Trophoblast cell (in vitro differentiated cells and primary cell): ENCODE measurements around the gene ANO10.

Experiments used
- DNase-seq, 2 donors: peaks; one replicate each; pipeline ENCODE4 v3.0.0-alpha.2; 2016
- H2AFZ ChIP-seq: 2 replicates; pipeline ENCODE4 v1.6.1; 2013; ENCODE audit warnings: low read length, moderate library complexity, mild to moderate bottlenecking; ENCODE audit not compliant: insufficient read depth, poor library complexity
- H2AK5ac ChIP-seq: 2 replicates; pipeline ENCODE4 v1.6.1; 2013; ENCODE audit warnings: mild to moderate bottlenecking, low read length
- H2BK120ac ChIP-seq: 2 replicates; pipeline ENCODE4 v1.6.1; 2013; ENCODE audit warnings: low read length, mild to moderate bottlenecking, moderate library complexity; ENCODE audit not compliant: insufficient read depth, poor library complexity
- H2BK12ac ChIP-seq: 2 replicates; pipeline ENCODE4 v1.6.1; 2013; ENCODE audit warnings: mild to moderate bottlenecking, low read length, moderate library complexity
- H2BK5ac ChIP-seq: 2 replicates; pipeline ENCODE4 v1.6.1; 2013; ENCODE audit warnings: low read length, low read depth, moderate library complexity, mild to moderate bottlenecking; ENCODE audit not compliant: poor library complexity
- H3K14ac ChIP-seq: 2 replicates; pipeline ENCODE4 v1.6.1; 2013; ENCODE audit warnings: mild to moderate bottlenecking, low read length
- H3K18ac ChIP-seq: 2 replicates; pipeline ENCODE4 v1.6.1; 2013; ENCODE audit warnings: mild to moderate bottlenecking, low read length
- H3K23ac ChIP-seq: 2 replicates; pipeline ENCODE4 v1.6.1; 2013; ENCODE audit warnings: low read length
- H3K27ac ChIP-seq: 2 replicates; pipeline ENCODE4 v1.5.1; 2013; ENCODE audit warnings: low read depth, mild to moderate bottlenecking, inconsistent platforms, low read length, moderate library complexity
- H3K27me3 ChIP-seq: 2 replicates; pipeline ENCODE4 v1.6.1; 2013; ENCODE audit warnings: inconsistent platforms, mild to moderate bottlenecking, low read length, moderate library complexity; ENCODE audit not compliant: insufficient read depth
- H3K36me3 ChIP-seq, 2 experiments: 1 replicate in 1 of 2; 2 replicates in 1 of 2; pipeline ENCODE4 v1.6.1; 2013; ENCODE audit warnings: low read length in 2 of 2, mild to moderate bottlenecking in 2 of 2, moderate library complexity in 1 of 2; ENCODE audit not compliant: insufficient read depth in 2 of 2, control insufficient read depth in 1 of 2
- H3K4ac ChIP-seq: 2 replicates; pipeline ENCODE4 v1.6.1; 2013; ENCODE audit warnings: low read depth, mild to moderate bottlenecking, low read length, moderate library complexity
- H3K4me1 ChIP-seq, 2 experiments: 1 replicate in 1 of 2; 2 replicates in 1 of 2; pipeline ENCODE4 v1.6.1; 2013; ENCODE audit warnings: low read length in 2 of 2, mild to moderate bottlenecking in 2 of 2, moderate library complexity in 1 of 2; ENCODE audit not compliant: insufficient read depth in 2 of 2, control insufficient read depth in 1 of 2
- H3K4me2 ChIP-seq: 2 replicates; pipeline ENCODE4 v1.6.1; 2013; ENCODE audit warnings: inconsistent platforms, mild to moderate bottlenecking, low read length, moderate library complexity
- H3K4me3 ChIP-seq: 2 replicates; pipeline ENCODE4 v1.5.1; 2013; ENCODE audit warnings: mild to moderate bottlenecking, low read depth, low read length, inconsistent platforms
- H3K79me1 ChIP-seq: one replicate; pipeline ENCODE4 v1.6.1; 2013; ENCODE audit warnings: low read length
- H3K79me2 ChIP-seq: 2 replicates; pipeline ENCODE4 v1.6.1; 2013; ENCODE audit warnings: low read length, mild to moderate bottlenecking; ENCODE audit not compliant: control insufficient read depth, insufficient read depth, poor library complexity
- H3K9ac ChIP-seq: 2 replicates; pipeline ENCODE4 v1.6.1; 2013; ENCODE audit warnings: mild to moderate bottlenecking, low read length
- H3K9me3 ChIP-seq: 2 replicates; pipeline ENCODE4 v1.6.1; 2013; ENCODE audit warnings: low read depth, mild to moderate bottlenecking, control low read depth, inconsistent platforms, low read length; ENCODE audit not compliant: insufficient read depth
- H4K12ac ChIP-seq: 2 replicates; pipeline ENCODE4 v1.6.1; 2013; ENCODE audit warnings: low read depth, mild to moderate bottlenecking, low read length, moderate library complexity
- H4K8ac ChIP-seq: 2 replicates; pipeline ENCODE4 v1.6.1; 2013; ENCODE audit warnings: low read depth, mild to moderate bottlenecking, low read length, moderate library complexity
- H4K91ac ChIP-seq: one replicate; pipeline ENCODE4 v1.6.1; 2013; ENCODE audit warnings: low read depth, mild to moderate bottlenecking, low read length, moderate library complexity
- WGBS: extraction: QIAGEN DNeasy Blood & Tissue Kit; methylation state at CpG from one replicate; pipeline ENCODE4 v1.1.7; 2013; ENCODE audit warnings: missing lambda C conversion rate; ENCODE audit not compliant: insufficient read length, insufficient coverage; ENCODE audit errors: extremely low coverage; 5-methylcytosine and 5-hydroxymethylcytosine counted together

ANO10 gene

DNA sequence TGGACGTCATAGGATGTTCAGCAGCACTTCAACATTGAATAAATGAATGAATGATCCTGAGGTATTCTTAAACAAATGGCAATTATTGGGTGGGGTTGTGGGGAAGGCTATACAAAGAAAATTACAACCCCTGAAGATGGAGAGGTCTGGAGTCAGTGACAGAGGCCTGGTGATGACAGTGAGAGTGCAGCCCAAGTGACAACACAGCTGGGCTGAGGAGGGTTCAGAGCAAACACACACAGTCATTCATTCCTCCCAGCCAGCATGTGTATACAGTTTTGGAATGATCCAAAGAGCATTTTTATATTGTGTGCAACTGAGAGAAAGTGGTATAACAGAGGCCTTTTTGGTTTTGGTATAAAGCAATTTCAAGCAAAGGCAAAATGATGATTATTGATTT is 148.1 kb downstream of the ANO10 start:
- Histone ChIP-seq H3K9me3 (no peaks in the 10 kb centered on the region), H2AFZ (no peak overlapping the region), H3K4me3 (no peak overlapping the region), H4K12ac (no peak overlapping the region), H4K91ac (no peak overlapping the region), H3K9ac (no peak overlapping the region), H3K4ac (no peak overlapping the region), H3K27me3 (no peaks in the 10 kb centered on the region), H2BK5ac (no peak overlapping the region), H4K8ac (no peak overlapping the region), H3K4me1 (peaks cover 2 to 11% of the 10 kb centered on the region in 2 experiments), H3K79me1 (no peaks in the 10 kb centered on the region), H2BK120ac (no peak overlapping the region), H3K27ac (no peak overlapping the region), H3K79me2 (no peaks in the 10 kb centered on the region), H2BK12ac (no peak overlapping the region), H3K23ac (no peak overlapping the region), H3K36me3 (no peaks in the 10 kb centered on the region), H3K18ac (no peak overlapping the region), H2AK5ac (no peak overlapping the region), H3K14ac (no peak overlapping the region), H3K4me2 (no peak overlapping the region)
- peak in 1 of 2 donors; percentile 6 for DNase-seq
- WGBS: no CpG with 5 or more reads among the region's 1 CpG

DNA sequence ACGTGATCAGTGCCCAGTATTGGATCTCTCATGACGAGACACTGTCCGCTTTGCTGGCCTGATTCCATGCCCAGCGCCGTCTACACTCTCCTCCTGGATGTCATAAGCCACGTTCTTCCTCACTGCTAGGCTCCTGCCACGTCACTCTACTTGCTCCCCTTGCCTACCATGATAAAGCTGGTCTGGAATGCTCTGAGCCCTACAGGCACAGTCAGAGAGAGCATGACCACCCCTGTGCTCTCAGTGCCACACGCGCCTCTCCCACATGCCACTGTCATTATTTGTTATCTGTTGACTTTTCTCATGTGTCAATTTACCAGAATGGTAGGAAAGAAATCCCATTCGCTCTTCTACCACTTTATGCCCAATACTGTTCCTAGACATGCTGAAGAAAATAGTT is 148.6 kb downstream of the ANO10 start:
- peaks cover 2 to 11% of the 10 kb centered on the region in 2 experiments for H3K4me1 ChIP-seq
- no CpG with 5 or more reads among the region's 10 CpGs for WGBS
- no peak overlapping the region for H3K4me2 ChIP-seq
- H3K4me3 ChIP-seq: no peak overlapping the region
- no peak overlapping the region for H2BK120ac ChIP-seq
- H3K27ac ChIP-seq: no peak overlapping the region
- DNase-seq: peak; percentile 94
- H3K18ac ChIP-seq: no peak overlapping the region
- no peak overlapping the region for H4K8ac ChIP-seq
- no peaks in the 10 kb centered on the region for H3K9me3 ChIP-seq
- no peak overlapping the region for H3K14ac ChIP-seq
- H2AK5ac ChIP-seq: no peak overlapping the region
- H3K23ac ChIP-seq: no peak overlapping the region
- no peak overlapping the region for H3K4ac ChIP-seq
- H3K79me1 ChIP-seq: no peaks in the 10 kb centered on the region
- no peak overlapping the region for H3K9ac ChIP-seq
- no peak overlapping the region for H2AFZ ChIP-seq
- H4K12ac ChIP-seq: no peak overlapping the region
- H3K36me3 ChIP-seq: no peaks in the 10 kb centered on the region
- H2BK12ac ChIP-seq: no peak overlapping the region
- H3K27me3 ChIP-seq: no peaks in the 10 kb centered on the region
- H3K79me2 ChIP-seq: no peaks in the 10 kb centered on the region
- no peak overlapping the region for H2BK5ac ChIP-seq
- no peak overlapping the region for H4K91ac ChIP-seq

DNA sequence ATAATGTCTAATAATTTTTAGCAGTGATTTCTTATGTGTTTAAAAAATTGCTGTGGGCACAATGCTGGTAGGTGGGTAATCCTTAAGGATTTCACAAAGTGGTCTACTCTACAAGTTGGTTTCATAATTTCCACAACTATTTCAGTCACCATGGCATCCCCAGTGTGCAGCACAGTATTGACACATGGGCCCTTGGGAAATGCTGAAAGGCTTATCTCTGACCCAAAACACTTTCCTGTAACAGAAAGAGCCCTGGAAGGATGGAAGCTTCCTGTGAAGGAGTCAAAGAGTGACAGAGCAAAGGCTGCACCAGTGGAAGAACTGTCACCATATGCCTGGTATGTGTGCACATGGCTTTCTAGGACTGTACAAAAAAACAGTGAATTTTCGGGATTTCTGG is 153.7 kb downstream of the ANO10 start:
- Histone ChIP-seq H3K4me3 (no peak overlapping the region), H3K18ac (no peak overlapping the region), H2AFZ (no peak overlapping the region), H3K4me1 (peaks cover under 1 to 1% of the 10 kb centered on the region in 2 experiments), H2BK120ac (no peak overlapping the region), H3K36me3 (peaks cover under 1 to 2% of the 10 kb centered on the region in 2 experiments), H3K14ac (no peak overlapping the region), H3K27ac (no peak overlapping the region), H3K4me2 (no peak overlapping the region), H3K79me1 (no peaks in the 10 kb centered on the region), H4K12ac (no peak overlapping the region), H4K8ac (no peak overlapping the region), H3K9me3 (no peaks in the 10 kb centered on the region), H3K9ac (no peak overlapping the region), H3K27me3 (no peaks in the 10 kb centered on the region), H3K79me2 (no peaks in the 10 kb centered on the region), H3K23ac (no peak overlapping the region), H4K91ac (no peak overlapping the region), H2BK12ac (no peak overlapping the region), H2AK5ac (no peak overlapping the region), H3K4ac (no peak overlapping the region), H2BK5ac (no peak overlapping the region)
- DNase-seq: peak; percentile 18 to 37
- no CpG with 5 or more reads among the region's 1 CpG for WGBS

GRCh38 chr3:43465109-43465508 is 156.7 kb downstream of the ANO10 start:
- Histone ChIP-seq H3K4ac (no peak overlapping the region), H3K23ac (no peak overlapping the region), H2BK5ac (no peak overlapping the region), H3K9me3 (peaks cover 4% of the 10 kb centered on the region), H4K91ac (no peak overlapping the region), H3K4me1 (no peaks in the 10 kb centered on the region), H2BK12ac (no peak overlapping the region), H2BK120ac (no peak overlapping the region), H3K27me3 (no peaks in the 10 kb centered on the region), H4K12ac (no peak overlapping the region), H3K79me1 (no peaks in the 10 kb centered on the region), H3K14ac (no peak overlapping the region), H4K8ac (no peak overlapping the region), H3K4me3 (no peak overlapping the region), H3K36me3 (peaks cover 8% of the 10 kb centered on the region in 2 experiments), H3K79me2 (no peaks in the 10 kb centered on the region), H3K18ac (no peak overlapping the region), H3K4me2 (no peak overlapping the region), H2AFZ (no peak overlapping the region), H3K9ac (no peak overlapping the region), H3K27ac (no peak overlapping the region), H2AK5ac (no peak overlapping the region)
- DNase-seq: no peak
